Testis (tissue), 3 donors: Measurements from ENCODE around the gene NPC2. TPM values are rescaled to one million over a fixed set of nuclear protein-coding genes. Genes with fewer than 3 reads are reported as not detected.

Source experiments
- DNase-seq: peaks from one replicate; pipeline ENCODE4 v3.0.0-alpha.2; 2019
- H3K27ac ChIP-seq, 2 donors: fragments of 200-600 bp; sonication (generic); one replicate each; pipeline ENCODE4 v1.5.1; 2019
- H3K27me3 ChIP-seq: fragments of 200-600 bp; sonication (generic); one replicate; pipeline ENCODE4 v1.5.1; 2019
- H3K36me3 ChIP-seq: fragments of 200-600 bp; sonication (generic); one replicate; pipeline ENCODE4 v1.5.1; 2017; ENCODE audit warnings: low read depth; ENCODE audit errors: missing control alignments
- H3K4me1 ChIP-seq: fragments of 200-600 bp; sonication (generic); one replicate; pipeline ENCODE4 v1.5.1; 2019
- H3K4me3 ChIP-seq, 2 donors: fragments of 200-600 bp; sonication (generic); one replicate each; pipeline ENCODE4 v1.5.1; 2017 to 2019
- H3K9me3 ChIP-seq: fragments of 200-600 bp; sonication (generic); one replicate; pipeline ENCODE4 v1.5.1; 2017
- POLR2A ChIP-seq: fragments of 450-650 bp; IDR thresholded peaks from one replicate; pipeline ENCODE4 v1.6.1; 2017; ENCODE audit warnings: antibody characterized with exemption, mild to moderate bottlenecking, moderate library complexity
- WGBS, 2 donors: methylation state at CpG; one replicate each; pipeline ENCODE4 v1.1.5; 2018; 5-methylcytosine and 5-hydroxymethylcytosine counted together
- intact Hi-C: fragments of 100-400 bp; cut with DNase I; formaldehyde crosslinking; loops from one replicate; pipeline ENCODE4 v1.15.1; 2023; ENCODE audit warnings: low total_unique reads
- polyA plus RNA-seq: library from polyadenylated mRNA; stranded (reverse); fragments of 350-450 nt; fragmentation: Illumina TruSeq; extraction: RNeasy Lipid Tissue Mini Kit (QIAGEN cat#74804); gene quantifications from one replicate; pipeline ENCODE4 v1.2.3, GENCODE V29; 2014; ENCODE audit warnings: low read depth, low replicate concordance; ENCODE audit not compliant: insufficient read depth
- total RNA-seq, 2 donors: library from RNA; depleted of rRNA; stranded (reverse); fragments of >200 nt; gene quantifications; one replicate each; pipeline ENCODE4 v1.2.3, GENCODE V29; 2016
- TF ChIP-seq, protein P1 (sequence below), 3 experiments: fragments of 450-650 bp in 2 of 3; fragments of 200-600 bp in 1 of 3; sonication (generic) in 1 of 3; IDR thresholded peaks; one replicate each; pipeline ENCODE4 v1.5.1; 2016 to 2019; ENCODE audit warnings: antibody characterized with exemption in 3 of 3, mild to moderate bottlenecking in 2 of 3, moderate library complexity in 1 of 3

The NPC2 gene
- total and polyA plus RNA-seq, 3 donors from 2014 or later = 291 to 628 (median 393) TPM

DNA sequence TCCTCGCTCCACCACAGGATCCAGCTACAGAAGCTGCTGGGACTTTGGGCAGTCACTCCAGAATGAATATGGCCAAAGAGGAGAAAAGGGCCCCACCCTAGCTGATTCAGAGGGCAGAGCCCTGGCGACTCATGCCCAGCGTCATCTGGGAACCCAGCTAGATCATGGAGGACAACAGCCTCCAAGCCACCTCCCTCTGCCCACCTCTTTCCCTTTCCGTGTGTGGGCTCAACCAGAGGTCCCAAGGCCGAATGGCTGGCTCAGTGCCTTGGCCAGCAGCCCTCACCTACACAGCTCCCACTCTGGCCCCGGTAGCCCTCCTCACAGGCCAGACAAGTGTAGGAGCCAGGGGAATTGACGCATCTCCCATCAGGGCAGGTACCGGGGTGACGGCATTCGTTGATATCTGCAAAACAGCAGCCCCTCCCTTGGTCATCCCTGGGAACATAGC, 17.9 kb upstream of the NPC2 start:
- Histone ChIP-seq H3K4me1 (peaks cover 5% of the 10 kb centered on the region), H3K9me3 (no peaks in the 10 kb centered on the region), H3K4me3 (no peak overlapping the region), H3K27me3 (no peaks in the 10 kb centered on the region), H3K36me3 (no peaks in the 10 kb centered on the region), H3K27ac (no peak overlapping the region)
- intact Hi-C loops = no loop called here
- no peak for DNase-seq
- 56 to 64% methylated on average over 9 to 10 of the region's 10 CpGs for WGBS, 2 donors
- no peak for TF ChIP-seq POLR2A
- TF ChIP-seq, protein P1, sequence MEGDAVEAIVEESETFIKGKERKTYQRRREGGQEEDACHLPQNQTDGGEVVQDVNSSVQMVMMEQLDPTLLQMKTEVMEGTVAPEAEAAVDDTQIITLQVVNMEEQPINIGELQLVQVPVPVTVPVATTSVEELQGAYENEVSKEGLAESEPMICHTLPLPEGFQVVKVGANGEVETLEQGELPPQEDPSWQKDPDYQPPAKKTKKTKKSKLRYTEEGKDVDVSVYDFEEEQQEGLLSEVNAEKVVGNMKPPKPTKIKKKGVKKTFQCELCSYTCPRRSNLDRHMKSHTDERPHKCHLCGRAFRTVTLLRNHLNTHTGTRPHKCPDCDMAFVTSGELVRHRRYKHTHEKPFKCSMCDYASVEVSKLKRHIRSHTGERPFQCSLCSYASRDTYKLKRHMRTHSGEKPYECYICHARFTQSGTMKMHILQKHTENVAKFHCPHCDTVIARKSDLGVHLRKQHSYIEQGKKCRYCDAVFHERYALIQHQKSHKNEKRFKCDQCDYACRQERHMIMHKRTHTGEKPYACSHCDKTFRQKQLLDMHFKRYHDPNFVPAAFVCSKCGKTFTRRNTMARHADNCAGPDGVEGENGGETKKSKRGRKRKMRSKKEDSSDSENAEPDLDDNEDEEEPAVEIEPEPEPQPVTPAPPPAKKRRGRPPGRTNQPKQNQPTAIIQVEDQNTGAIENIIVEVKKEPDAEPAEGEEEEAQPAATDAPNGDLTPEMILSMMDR (IDR thresholded peaks at IDR 0.05) = no peak

DNA sequence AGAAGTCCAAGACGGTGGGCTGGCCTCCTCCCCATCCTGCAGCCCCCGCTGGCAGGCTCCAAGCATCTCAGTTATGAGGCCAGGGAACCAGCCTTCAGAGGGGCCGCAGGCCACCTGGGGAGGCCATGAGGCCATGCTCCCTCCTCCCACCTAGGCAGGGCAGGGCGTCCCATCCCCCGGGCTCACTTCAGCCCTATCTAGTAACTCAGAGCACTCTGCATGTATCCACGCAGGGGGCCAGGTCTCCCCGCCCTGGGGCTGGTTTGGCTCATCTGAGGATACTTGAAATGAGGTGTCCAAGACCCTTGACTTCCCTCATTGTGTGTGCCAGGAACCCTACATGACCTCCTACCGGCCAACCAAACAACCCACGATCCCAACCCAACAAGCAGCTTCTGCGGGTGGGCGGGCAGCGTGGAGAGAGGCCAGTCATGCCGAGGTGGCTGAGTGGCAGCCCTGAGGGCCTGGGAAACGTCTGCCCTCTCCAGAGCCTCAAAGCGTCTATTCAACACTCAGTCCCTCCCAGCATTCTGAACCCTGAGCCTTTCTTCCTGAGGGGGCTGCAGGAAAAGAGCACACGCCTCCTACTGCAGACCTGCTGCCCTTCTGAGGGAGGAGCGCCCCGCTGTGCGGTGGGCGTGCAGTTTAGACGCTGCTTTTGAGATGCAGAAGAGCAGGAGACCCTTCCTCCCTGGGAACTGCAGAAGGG, 17.3 kb upstream of the NPC2 start:
- Histone ChIP-seq H3K27me3 (no peaks in the 10 kb centered on the region), H3K27ac (no peak overlapping the region), H3K4me3 (no peak overlapping the region), H3K36me3 (no peaks in the 10 kb centered on the region), H3K9me3 (no peaks in the 10 kb centered on the region), H3K4me1 (peaks cover 5% of the 10 kb centered on the region)
- no peak for DNase-seq
- TF ChIP-seq, protein P1 (IDR thresholded peaks at IDR 0.05) = no peak
- TF ChIP-seq POLR2A = no peak
- WGBS, 2 donors = 81 to 83% methylated on average over 3 to 21 of the region's 21 CpGs
- intact Hi-C loops = no loop called here

DNA sequence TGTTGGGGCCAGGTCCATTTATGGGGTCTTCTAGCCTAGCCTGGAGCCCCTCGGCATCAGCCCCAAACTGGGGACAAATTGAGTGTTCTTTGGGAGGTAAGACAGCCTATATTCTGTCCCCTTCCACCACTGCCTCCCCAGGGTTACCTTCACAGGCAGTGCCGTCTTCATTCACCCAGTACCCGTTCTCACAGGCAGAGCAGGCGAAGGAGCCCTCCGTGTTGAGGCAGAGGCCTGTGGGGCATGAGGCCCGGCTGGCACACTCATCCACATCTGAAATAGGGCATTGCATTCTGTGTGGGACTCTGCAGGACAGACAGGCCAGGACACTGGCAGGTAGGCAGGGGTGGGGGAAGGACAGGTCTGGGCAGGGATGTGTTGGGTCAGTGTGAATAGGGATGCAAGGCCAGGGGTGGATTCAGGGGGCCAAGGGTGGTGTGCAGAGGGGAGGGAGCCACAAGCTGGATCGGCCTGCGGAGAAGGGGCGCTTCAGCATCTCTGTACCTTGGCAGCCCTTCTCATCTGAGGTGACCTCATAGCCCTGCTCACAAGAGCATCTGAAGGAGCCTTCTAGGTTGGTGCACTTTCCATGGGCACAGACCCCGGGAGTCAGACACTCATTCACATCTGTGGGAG, 16.6 kb upstream of the NPC2 start:
- no peak for DNase-seq
- H3K4me1 ChIP-seq = peaks cover 5% of the 10 kb centered on the region
- no peaks in the 10 kb centered on the region for H3K9me3 ChIP-seq
- no peak for TF ChIP-seq POLR2A
- TF ChIP-seq, protein P1 (IDR thresholded peaks at IDR 0.05) = no peak
- no peaks in the 10 kb centered on the region for H3K27me3 ChIP-seq
- no peaks in the 10 kb centered on the region for H3K36me3 ChIP-seq
- H3K4me3 ChIP-seq = no peak overlapping the region
- intact Hi-C loops = loop anchor here (10.0 kb wide), 1 partner anchor 95 kb away; no protein-coding TSS in a partner anchor
- no peak overlapping the region for H3K27ac ChIP-seq
- WGBS, 2 donors = 90 to 95% methylated on average over 9 to 10 of the region's 10 CpGs

DNA sequence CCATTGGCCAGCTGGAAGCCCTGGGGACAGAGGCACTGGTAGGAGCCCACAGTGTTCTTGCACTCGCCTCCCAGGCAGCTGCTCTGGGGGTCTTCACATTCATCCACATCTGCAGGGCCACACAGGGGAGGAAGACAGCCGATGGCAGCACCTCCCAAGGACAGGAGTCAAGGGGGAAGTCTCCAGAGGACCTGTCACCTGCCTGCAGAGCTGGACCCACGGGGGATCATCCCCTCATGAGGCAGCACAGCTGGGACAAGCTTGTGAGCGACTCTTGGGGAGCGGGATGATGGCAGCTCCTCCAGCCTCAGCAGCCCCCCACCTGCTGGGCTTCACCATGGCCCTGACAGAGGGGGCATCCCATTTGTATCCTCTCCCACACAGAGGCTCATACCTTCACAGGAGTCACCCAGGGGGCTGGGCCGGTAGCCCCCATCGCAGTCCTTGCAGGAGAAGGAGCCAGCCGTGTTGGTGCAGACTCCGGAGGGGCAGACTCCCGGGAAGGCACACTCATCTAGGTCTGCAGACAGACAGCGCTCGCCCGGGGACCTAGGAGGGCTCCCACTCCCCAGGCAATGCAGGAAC, 15.8 kb upstream of the NPC2 start:
- 77 to 95% methylated on average over 3 to 12 of the region's 13 CpGs for WGBS, 2 donors
- no peak for DNase-seq
- Histone ChIP-seq H3K4me3 (no peak overlapping the region), H3K27ac (no peak overlapping the region), H3K36me3 (no peaks in the 10 kb centered on the region), H3K9me3 (no peaks in the 10 kb centered on the region), H3K27me3 (no peaks in the 10 kb centered on the region), H3K4me1 (peaks cover 5% of the 10 kb centered on the region)
- intact Hi-C loops = loop anchor here (10.0 kb wide), 1 partner anchor 96 kb away; no protein-coding TSS in a partner anchor
- TF ChIP-seq, protein P1 (IDR thresholded peaks at IDR 0.05) = no peak
- no peak for TF ChIP-seq POLR2A
